Breast epithelium (tissue), 3 donors: Measurements from ENCODE around the gene AARS2.

ENCODE experiments used
- CTCF ChIP-seq, 3 donors: fragments of 450-650 bp; IDR thresholded peaks; one replicate each; pipeline ENCODE4 v1.5.1; 2016 to 2017; ENCODE audit warnings: antibody characterized with exemption in 3 of 3, mild to moderate bottlenecking in 3 of 3, moderate library complexity in 3 of 3
- POLR2A ChIP-seq: fragments of 450-650 bp; IDR thresholded peaks from one replicate; pipeline ENCODE4 v1.6.1; 2016; ENCODE audit warnings: antibody characterized with exemption, mild to moderate bottlenecking, moderate library complexity

- TF ChIP-seq CTCF (IDR thresholded peaks at IDR 0.05) (no peak), POLR2A (no peak)
Observed at GRCh38 chr6:44339763-44340625, 26.8 kb upstream of the AARS2 start.
